Subcutaneous abdominal adipose tissue (tissue), 5 donors: ENCODE results near the gene STAP2.
A peak's percentile ranks its signal among the peaks of the same experiment; 100 is the strongest.

Experiments
- H3K27ac ChIP-seq: one replicate; pipeline ENCODE4 v1.7.0; 2013; ENCODE audit warnings: low read depth, mild to moderate bottlenecking, inconsistent platforms, low read length, moderate library complexity
- H3K27me3 ChIP-seq, 5 donors: one replicate each; pipeline ENCODE4 v1.7.0; 2013; ENCODE audit warnings: low read length in 5 of 5, inconsistent platforms in 1 of 5; ENCODE audit not compliant: control insufficient read depth in 5 of 5, insufficient read depth in 4 of 5
- H3K36me3 ChIP-seq, 5 donors: one replicate each; pipeline ENCODE4 v1.7.0; 2013; ENCODE audit warnings: low read length in 5 of 5; ENCODE audit not compliant: control insufficient read depth in 5 of 5, insufficient read depth in 5 of 5
- H3K4me1 ChIP-seq, 5 donors: one replicate each; pipeline ENCODE4 v1.7.0; 2013; ENCODE audit warnings: low read length in 5 of 5, mild to moderate bottlenecking in 3 of 5, moderate library complexity in 1 of 5; ENCODE audit not compliant: control insufficient read depth in 5 of 5, insufficient read depth in 5 of 5
- H3K4me3 ChIP-seq, 5 donors: one replicate each; pipeline ENCODE4 v1.7.0; 2013; ENCODE audit warnings: low read length in 5 of 5, low read depth in 1 of 5
- H3K9ac ChIP-seq, 5 donors: one replicate each; pipeline ENCODE4 v1.7.0; 2013; ENCODE audit warnings: low read length in 5 of 5, mild to moderate bottlenecking in 4 of 5, moderate library complexity in 3 of 5
- H3K9me3 ChIP-seq, 5 donors: one replicate each; pipeline ENCODE4 v1.7.0; 2013; ENCODE audit warnings: low read length in 5 of 5; ENCODE audit not compliant: control insufficient read depth in 5 of 5
- donor health status: healthy.
- donor health status: healthy.
- donor health status: healthy.
- donor health status: healthy.
- donor health status: healthy.

The STAP2 gene

DNA sequence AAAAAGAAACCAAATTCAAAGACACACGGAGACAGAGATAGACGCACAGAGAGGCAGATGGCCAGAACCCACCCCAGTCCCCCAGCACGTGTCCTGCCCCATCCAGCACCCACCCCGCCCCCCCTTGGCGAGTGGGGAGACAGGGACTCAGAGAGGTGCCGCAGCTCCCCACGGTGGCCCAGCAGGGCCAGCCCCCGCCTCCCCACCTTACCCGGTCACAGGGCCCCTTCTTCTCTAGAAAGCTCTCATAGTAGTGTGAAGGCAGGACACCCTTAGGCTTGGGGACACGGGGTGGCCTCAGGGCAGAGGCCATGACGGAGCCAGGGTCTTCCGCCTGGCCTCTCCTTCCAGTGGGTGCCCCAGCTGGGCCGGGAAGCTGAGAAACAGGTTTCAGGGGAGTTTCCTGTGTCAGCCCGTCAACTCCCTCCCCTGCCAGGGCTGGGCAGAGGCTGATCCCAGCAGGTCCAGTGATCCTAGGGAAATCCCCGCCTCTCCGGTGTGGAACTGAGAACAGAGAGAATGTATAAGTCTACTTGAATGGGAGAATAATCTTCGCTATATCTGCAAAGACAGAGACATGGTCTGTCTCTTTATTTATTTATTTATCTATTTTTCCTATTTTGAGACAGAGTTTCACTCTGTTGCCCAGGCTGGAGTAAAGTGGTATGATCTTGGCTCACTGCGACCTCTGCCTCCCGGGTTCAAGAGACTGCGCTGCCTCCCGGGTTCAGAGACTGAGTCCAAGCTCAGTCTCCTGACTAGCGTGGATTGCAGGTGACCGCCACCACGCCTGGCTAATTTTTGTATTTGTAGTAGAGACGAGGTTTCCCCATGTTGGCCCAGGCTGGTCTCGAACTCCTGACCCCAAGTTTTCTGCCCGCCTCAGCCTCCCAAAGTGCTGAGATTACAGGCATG, at the start of gene STAP2:
Gene STAP2 (minus strand): TSS at position 387 of the 915 bp plus-strand sequence. CDS start 74 bp downstream, at position 313.
- H3K9ac ChIP-seq, result peak within 1 kb of the TSS; percentile 16 to 87 (median 75)
- peak within 1 kb of the TSS; percentile 58 to 82 (median 66) for H3K4me3 ChIP-seq
- H3K27me3 ChIP-seq, result peaks cover 0 to 3% (median 0%) of the 10 kb centered on the region in 5 donors
- peaks cover 7 to 25% (median 20%) of the 10 kb centered on the region in 5 donors for H3K4me1 ChIP-seq
- H3K9me3 ChIP-seq, result no peaks in the 10 kb centered on the region
- H3K27ac ChIP-seq, result peak within 1 kb of the TSS; percentile 65
- no peaks in the 10 kb centered on the region for H3K36me3 ChIP-seq

DNA sequence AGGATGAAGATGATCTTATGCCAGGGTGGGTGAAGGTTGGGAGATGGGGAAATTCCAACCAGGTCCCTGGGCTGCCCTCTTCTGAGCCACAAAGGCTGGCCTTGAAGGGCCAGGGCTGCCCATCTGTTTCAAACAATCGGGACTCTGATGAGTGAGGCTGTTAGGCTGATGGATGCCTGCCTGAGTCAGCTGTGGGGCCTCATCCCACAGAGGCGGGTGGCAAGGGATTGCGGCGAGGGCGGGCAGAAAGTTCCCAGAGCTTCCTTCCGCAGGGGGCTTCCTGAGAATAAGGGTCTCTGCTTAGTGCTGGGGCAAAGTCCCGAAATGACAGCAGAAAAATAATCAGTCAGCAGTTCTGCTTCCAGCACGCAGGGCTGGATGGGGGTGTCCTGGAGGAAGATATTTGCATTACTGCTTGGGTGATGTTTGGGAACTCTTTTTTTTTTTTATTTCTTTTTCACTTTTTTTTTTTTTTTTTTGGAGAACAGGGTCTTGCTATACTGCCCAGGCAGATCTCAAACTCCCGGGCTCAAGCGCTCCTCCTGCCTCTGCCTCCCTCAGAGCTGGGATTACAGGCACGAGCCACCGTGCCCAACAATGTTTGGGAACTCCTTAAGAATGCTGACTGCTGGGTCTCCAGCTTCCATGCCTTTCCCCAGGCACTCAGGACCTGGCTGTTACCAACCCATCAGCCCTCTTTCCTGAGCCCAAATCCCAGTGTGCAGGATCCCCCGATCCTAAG, 47.6 kb upstream of the STAP2 start:
- Histone ChIP-seq H3K27ac (no peak overlapping the region), H3K4me1 (peaks cover 20 to 71% (median 37%) of the 10 kb centered on the region in 5 donors), H3K36me3 (peaks cover 0 to 22% (median 19%) of the 10 kb centered on the region in 5 donors)

DNA sequence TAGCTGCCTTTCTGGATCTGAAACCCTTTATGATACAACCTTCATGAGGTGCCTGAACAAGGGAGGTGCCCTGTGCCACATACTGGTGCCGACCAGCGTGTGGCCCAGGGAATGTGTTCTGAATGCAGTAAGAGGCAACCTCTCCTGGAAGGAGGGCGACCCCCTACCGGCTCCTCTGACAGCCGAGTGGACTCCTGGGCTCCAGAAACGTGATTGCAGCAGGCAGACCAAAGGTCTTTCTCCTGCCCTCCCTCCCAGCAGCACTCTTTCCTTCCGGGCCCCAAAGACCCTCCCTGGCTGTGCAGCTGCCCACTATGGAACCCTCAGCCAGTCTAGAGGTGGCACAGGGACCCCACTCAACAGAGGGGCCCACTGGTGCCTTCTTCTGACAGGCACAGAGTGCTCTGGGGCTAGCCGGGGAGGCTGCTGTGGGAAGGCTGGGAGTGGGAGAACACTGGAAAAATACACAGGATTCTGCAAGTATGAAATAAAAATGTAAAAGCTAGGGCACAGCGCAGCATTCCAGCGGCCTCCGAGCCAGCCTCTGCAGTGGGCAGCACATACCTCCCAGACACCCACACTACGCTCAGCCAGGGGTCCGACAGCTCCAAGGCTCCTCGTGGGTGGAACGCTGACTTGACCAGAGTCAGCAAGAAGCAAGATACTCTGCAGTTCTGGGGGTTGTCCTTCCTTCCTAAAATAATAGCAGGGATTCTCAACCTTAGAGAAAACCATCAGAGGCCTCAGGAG, 46.8 kb upstream of the STAP2 start:
- Histone ChIP-seq H3K36me3 (peaks cover 0 to 22% (median 19%) of the 10 kb centered on the region in 5 donors), H3K27ac (no peak overlapping the region), H3K4me1 (peaks cover 14 to 71% (median 37%) of the 10 kb centered on the region in 5 donors), H3K9me3 (no peaks in the 10 kb centered on the region), H3K9ac (no peak overlapping the region), H3K4me3 (no peak overlapping the region), H3K27me3 (no peaks in the 10 kb centered on the region)

More for the DNA sequence above, 47.6 kb upstream of the STAP2 start:
- H3K4me3 ChIP-seq, result no peak overlapping the region
- H3K27me3 ChIP-seq, result no peaks in the 10 kb centered on the region
- H3K9ac ChIP-seq, result no peak overlapping the region
- H3K9me3 ChIP-seq, result no peaks in the 10 kb centered on the region

- no peaks in the 10 kb centered on the region for H3K27me3 ChIP-seq
- H3K4me1 ChIP-seq, result peaks cover 15 to 69% (median 50%) of the 10 kb centered on the region in 5 donors
- peaks cover 0 to 30% (median 14%) of the 10 kb centered on the region in 5 donors for H3K36me3 ChIP-seq
- H3K4me3 ChIP-seq, result peak overlapping the region in 2 of 5 donors; percentile 1 to 39
- no peaks in the 10 kb centered on the region for H3K9me3 ChIP-seq
- H3K9ac ChIP-seq, result peak overlapping the region in 2 of 5 donors; percentile 32 to 43
- H3K27ac ChIP-seq, result peak overlapping the region; percentile 48
Measured at GRCh38 chr19:4380254-4380727, 41.7 kb upstream of the STAP2 start.

DNA sequence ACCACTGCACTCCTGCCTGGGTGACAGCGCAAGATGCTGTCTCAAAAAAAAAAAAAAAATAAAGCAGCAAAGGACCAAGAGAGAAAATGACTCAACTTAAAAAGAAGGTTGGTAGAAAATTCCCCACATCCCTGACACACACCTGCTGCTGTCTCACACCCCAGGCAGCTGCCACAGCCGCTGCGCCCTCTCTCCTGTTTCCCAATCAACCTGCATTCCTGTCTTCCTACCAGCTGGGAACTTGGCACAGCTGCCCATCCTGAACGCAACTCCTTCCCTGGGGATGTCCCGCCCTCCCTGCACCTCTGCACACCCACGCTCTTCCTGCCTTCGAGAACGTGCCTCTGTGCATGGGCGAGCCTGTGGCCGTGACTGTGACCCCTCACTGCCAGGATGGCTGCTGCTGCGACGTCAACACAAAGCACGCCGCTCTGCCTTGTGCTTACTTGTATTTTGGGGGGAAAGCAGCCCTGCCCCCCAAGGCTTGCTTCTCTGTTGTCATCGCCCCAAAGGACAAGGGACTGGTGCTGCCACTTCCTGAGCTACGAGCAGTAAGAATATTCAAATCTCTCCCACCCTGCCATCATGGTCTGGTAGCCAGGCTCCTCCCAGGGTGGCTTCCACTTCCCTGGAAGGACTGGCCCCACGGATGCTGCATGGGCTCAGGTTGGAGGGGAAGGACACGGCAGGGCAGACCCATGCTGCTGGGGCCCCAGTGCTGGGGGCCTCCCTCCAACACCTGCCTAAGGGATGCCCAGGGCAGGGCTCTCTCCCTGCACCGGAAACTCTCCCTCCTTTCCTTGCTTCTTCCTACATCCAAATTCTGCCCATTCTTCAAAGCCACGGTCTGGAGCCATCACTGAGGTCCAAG, 41.0 kb upstream of the STAP2 start:
- H3K27ac ChIP-seq, result peak overlapping the region; percentile 48
- H3K4me1 ChIP-seq, result peaks cover 19 to 69% (median 57%) of the 10 kb centered on the region in 5 donors
- peaks cover 0 to 27% (median 12%) of the 10 kb centered on the region in 5 donors for H3K36me3 ChIP-seq
- H3K9ac ChIP-seq, result peak overlapping the region in 2 of 5 donors; percentile 19 to 43
- H3K27me3 ChIP-seq, result no peaks in the 10 kb centered on the region
- peak overlapping the region in 2 of 5 donors; percentile 1 to 39 for H3K4me3 ChIP-seq
- no peaks in the 10 kb centered on the region for H3K9me3 ChIP-seq

DNA sequence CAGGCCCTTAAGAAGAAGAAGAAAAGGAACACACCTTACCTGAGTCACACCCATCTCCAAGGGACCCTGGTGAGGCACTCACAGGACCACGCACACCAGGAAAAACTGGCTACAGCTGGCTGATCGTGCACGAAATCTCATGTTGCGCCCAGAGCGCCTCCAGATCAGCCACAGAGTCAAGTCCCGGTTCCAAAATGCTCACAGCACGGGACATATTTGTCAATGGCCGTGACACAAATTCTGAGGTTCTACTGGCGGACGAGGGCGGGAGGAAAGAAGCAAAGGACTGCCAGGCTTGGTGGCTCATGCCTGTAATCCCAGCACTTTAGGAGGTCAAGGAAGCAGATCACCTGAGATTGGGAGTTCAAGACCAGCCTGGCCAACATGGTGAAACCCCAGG, 40.3 kb upstream of the STAP2 start:
- no peak overlapping the region for H3K4me3 ChIP-seq
- H3K9me3 ChIP-seq, result no peaks in the 10 kb centered on the region
- H3K27ac ChIP-seq, result no peak overlapping the region
- no peak overlapping the region for H3K9ac ChIP-seq
- no peaks in the 10 kb centered on the region for H3K27me3 ChIP-seq
- H3K36me3 ChIP-seq, result peaks cover 0 to 20% (median 5%) of the 10 kb centered on the region in 5 donors
- peaks cover 24 to 69% (median 64%) of the 10 kb centered on the region in 5 donors for H3K4me1 ChIP-seq

DNA sequence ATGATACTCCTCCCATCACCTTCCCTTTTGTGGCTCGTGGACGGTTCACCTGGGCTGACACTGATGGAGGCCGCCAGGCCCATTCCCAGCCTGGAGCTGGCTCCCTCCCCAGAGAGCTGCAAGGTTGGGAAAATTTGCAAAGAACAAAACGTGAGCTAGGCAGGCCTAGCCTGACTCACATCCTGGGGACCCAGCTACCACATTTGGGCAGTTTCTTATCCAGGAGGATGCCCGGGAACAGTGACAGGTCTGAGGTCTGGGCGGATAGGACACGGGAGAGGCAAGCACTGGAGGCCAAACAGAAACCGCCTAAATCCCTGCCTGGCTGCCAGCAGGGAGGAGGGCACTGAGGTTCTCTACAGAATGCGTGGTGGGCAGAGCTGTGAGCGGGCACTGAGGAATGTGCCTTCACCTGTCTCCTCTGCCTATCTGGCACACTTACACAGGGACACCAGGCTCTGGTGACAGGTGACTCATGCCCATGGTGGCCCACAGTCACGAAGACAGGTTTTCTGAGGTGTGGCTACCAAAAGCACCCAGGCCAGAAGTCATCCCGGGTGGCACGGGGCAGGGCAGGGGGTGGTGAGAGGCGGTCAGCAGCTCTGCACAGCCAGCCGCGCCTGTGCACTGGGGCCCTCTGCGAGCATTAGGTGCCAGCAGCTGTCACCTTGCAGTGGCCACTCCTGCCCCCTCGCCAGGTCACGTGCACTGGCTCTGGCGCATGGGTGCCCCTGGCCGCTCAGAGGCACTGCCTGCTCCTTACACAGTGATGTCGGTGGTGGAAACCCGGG, 38.6 kb upstream of the STAP2 start:
- Histone ChIP-seq H3K36me3 (peaks cover 0 to 16% (median 0%) of the 10 kb centered on the region in 5 donors), H3K9ac (no peak overlapping the region), H3K4me3 (no peak overlapping the region), H3K27me3 (no peaks in the 10 kb centered on the region), H3K4me1 (peaks cover 32 to 83% (median 81%) of the 10 kb centered on the region in 5 donors), H3K27ac (peak overlapping the region; percentile 23), H3K9me3 (no peaks in the 10 kb centered on the region)

- no peaks in the 10 kb centered on the region for H3K9me3 ChIP-seq
- H3K9ac ChIP-seq, result no peak overlapping the region
- H3K4me3 ChIP-seq, result no peak overlapping the region
- H3K4me1 ChIP-seq, result peaks cover 32 to 88% (median 86%) of the 10 kb centered on the region in 5 donors
- H3K36me3 ChIP-seq, result peaks cover 0 to 20% (median 0%) of the 10 kb centered on the region in 5 donors
- H3K27ac ChIP-seq, result peak overlapping the region; percentile 23
- H3K27me3 ChIP-seq, result no peaks in the 10 kb centered on the region
Measured at GRCh38 chr19:4376671-4376990, 38.0 kb upstream of the STAP2 start.
